GM06990 (cell line): ENCODE data around the gene MTOR.

ENCODE experiments used
- DNase-seq: peaks from one replicate; pipeline ENCODE4 v3.0.0-alpha.2; 2011; ENCODE audit not compliant: insufficient read length; ENCODE audit errors: extremely low read depth
- H3K27me3 ChIP-seq: replicated peaks from 2 replicates; pipeline ENCODE4 v1.6.0; 2011; ENCODE audit warnings: low read length; ENCODE audit not compliant: control insufficient read depth, insufficient read depth
- H3K36me3 ChIP-seq: 2 replicates; pipeline ENCODE4 v1.5.1; 2011; ENCODE audit warnings: low read length; ENCODE audit not compliant: control insufficient read depth, insufficient read depth
- H3K4me3 ChIP-seq: replicated peaks from 2 replicates; pipeline ENCODE4 v1.5.1; 2011; ENCODE audit warnings: low read depth, mild to moderate bottlenecking, control low read depth, low read length
- TF ChIP-seq, protein P1 (sequence below): IDR thresholded peaks from 2 replicates; pipeline ENCODE4 v1.5.1; 2011; ENCODE audit warnings: low read length, control low read depth, mild to moderate bottlenecking, inconsistent platforms; ENCODE audit not compliant: insufficient read depth, poor library complexity, severe bottlenecking

MTOR gene

DNA sequence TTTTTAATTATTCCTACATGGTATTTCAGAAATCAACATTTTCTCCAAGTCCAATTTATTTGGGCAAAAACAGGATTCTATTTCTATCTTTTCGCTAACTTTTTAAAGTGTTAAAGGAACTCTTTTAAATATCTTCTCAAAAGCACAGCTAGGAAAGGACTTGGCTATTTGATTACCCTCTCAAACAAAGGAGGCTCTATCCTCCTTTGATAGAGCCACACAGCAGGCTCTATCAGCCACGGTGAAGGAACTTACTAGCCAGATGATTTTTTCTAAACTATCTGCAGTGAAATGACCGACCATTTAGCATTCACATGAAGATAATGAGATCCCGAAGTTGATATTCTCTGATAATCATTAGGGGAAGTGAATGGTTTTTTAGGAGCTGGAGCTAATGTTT, 64.1 kb downstream of the MTOR start:
- no peak for DNase-seq
- H3K4me3 ChIP-seq = no peak overlapping the region
- no peaks in the 10 kb centered on the region for H3K27me3 ChIP-seq
- peaks cover 20% of the 10 kb centered on the region for H3K36me3 ChIP-seq
- TF ChIP-seq, protein P1, sequence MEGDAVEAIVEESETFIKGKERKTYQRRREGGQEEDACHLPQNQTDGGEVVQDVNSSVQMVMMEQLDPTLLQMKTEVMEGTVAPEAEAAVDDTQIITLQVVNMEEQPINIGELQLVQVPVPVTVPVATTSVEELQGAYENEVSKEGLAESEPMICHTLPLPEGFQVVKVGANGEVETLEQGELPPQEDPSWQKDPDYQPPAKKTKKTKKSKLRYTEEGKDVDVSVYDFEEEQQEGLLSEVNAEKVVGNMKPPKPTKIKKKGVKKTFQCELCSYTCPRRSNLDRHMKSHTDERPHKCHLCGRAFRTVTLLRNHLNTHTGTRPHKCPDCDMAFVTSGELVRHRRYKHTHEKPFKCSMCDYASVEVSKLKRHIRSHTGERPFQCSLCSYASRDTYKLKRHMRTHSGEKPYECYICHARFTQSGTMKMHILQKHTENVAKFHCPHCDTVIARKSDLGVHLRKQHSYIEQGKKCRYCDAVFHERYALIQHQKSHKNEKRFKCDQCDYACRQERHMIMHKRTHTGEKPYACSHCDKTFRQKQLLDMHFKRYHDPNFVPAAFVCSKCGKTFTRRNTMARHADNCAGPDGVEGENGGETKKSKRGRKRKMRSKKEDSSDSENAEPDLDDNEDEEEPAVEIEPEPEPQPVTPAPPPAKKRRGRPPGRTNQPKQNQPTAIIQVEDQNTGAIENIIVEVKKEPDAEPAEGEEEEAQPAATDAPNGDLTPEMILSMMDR = no peak

DNA sequence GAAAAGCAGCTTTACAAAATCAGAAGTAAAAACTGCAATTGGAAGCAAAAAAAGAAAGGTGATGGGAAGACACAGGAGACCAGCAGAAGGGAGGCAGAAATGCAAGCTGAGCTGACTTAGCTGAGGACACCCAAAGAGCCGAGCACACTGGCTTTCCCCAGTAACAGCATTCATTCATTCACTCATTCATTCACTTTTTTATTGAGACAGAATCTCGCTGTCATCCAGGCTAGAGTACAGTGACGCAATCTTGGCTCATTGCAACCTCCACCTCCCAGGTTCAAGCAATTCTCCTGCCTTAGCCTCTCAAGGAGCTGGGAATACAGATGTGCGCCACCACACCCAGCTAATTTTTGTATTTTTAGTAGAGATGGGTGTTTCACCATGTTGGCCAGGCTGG, 65.0 kb downstream of the MTOR start:
- Histone ChIP-seq H3K4me3 (no peak overlapping the region), H3K36me3 (peaks cover 24% of the 10 kb centered on the region), H3K27me3 (no peaks in the 10 kb centered on the region)
- DNase-seq = no peak
- TF ChIP-seq, protein P1 = no peak

DNA sequence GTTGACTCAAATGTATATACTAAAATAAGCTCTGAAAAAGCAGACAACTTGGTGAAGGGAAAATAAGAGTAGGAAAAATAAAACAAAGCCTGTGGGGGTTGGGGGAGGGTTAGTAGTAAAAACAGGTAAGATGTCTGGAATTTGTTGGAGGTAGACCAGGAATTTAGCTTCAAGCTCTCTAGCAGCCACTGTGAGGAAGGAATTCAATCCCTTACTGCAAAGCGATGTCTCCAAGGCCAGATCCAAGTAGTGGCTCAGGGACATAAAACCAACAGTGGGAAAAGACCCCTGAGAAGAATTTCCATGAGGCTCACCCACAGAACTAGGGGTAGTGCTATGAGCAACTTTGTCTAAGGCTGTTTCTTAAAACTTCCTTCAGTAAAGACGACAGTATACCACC, 65.4 kb downstream of the MTOR start:
- H3K4me3 ChIP-seq = no peak overlapping the region
- H3K27me3 ChIP-seq = no peaks in the 10 kb centered on the region
- DNase-seq = no peak
- TF ChIP-seq, protein P1 = no peak
- peaks cover 26% of the 10 kb centered on the region for H3K36me3 ChIP-seq

DNA sequence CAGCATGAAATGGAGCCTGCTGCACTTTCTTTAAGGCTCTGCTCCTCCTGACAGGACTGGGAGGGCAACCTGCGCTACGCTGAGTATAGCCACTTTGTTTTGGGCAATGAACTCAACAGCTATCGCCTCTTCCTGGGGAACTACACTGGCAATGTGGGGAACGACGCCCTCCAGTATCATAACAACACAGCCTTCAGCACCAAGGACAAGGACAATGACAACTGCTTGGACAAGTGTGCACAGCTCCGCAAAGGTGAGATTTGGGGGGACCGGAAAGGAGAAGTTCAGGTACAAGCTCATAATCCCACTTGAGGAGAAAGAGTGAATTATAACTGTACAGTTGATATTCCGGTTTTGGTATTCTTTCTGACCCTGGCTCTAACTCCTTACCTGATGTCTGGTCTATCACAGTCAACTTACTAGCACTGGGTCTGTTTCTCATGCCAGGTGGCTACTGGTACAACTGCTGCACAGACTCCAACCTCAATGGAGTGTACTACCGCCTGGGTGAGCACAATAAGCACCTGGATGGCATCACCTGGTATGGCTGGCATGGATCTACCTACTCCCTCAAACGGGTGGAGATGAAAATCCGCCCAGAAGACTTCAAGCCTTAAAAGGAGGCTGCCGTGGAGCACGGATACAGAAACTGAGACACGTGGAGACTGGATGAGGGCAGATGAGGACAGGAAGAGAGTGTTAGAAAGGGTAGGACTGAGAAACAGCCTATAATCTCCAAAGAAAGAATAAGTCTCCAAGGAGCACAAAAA, 67.8 kb downstream of the MTOR start:
- DNase-seq = no peak
- peaks cover 26% of the 10 kb centered on the region for H3K36me3 ChIP-seq
- H3K27me3 ChIP-seq = no peaks in the 10 kb centered on the region
- TF ChIP-seq, protein P1 = no peak
- no peak overlapping the region for H3K4me3 ChIP-seq

DNA sequence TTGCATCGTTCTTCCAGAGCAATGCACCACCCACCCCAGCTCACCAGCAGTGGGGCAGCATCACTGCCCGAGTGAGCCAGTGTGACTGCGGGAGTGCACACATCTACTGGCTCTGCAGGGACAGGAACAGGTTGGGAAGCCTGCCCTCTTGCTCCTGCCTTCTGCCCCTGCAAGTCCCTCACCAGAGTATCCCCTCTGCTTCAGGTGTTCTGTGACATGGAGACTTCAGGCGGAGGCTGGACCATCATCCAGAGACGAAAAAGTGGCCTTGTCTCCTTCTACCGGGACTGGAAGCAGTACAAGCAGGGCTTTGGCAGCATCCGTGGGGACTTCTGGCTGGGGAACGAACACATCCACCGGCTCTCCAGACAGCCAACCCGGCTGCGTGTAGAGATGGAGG, 69.0 kb downstream of the MTOR start:
- TF ChIP-seq, protein P1 = no peak
- no peak overlapping the region for H3K4me3 ChIP-seq
- peaks cover 19% of the 10 kb centered on the region for H3K36me3 ChIP-seq
- DNase-seq = no peak
- H3K27me3 ChIP-seq = no peaks in the 10 kb centered on the region

DNA sequence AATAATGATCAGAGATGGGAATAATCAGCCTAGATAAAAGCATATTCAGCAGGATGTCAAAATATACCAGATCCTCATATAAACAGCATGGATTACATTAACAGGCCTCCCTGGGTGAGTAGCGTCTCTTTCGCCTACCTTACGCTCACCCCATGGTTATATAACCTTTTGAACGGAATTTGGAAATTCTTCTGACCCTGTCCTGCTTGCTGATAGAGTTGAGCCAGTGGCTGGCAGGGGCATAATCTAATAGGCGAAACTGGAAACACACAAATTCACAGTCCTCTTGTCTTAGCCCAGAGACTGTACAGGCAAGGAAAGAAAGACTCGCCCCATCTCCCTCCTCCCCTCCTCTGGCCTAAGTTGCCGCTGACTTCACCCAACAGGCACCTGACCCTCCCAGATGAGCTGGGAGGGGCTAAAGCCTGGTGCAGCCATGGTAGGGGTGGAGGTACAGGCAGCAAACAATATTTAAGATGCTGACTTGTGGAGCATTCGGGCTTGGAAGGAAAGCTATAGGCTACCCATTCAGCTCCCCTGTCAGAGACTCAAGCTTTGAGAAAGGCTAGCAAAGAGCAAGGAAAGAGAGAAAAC, 73.4 kb downstream of the MTOR start, which contains the start of gene ANGPTL7:
TSS of gene ANGPTL7 (plus strand) at position 498 of the 594 bp plus-strand sequence. CDS start 225 bp downstream, outside the sequence.
- Histone ChIP-seq H3K4me3 (no peak within 1 kb of the TSS), H3K36me3 (peaks cover 11% of the 10 kb centered on the region), H3K27me3 (no peaks in the 10 kb centered on the region)
- no peak for DNase-seq
- TF ChIP-seq, protein P1 = no peak
